HG03095 (cell line): ENCODE measurements around the gene IL1F10.
"Not testable (repeated sequence)": the region's sequence is repeated elsewhere in the genome, so short reads cannot be mapped to it uniquely, and the experiment has no call there.

Source experiments
- ATAC-seq: cut with Tn5 transposase; IDR thresholded peaks from one replicate; pipeline ENCODE4 v1.9.1; 2021; ENCODE audit warnings: moderate library complexity; ENCODE audit not compliant: unreplicated experiment

The IL1F10 gene

GRCh38 chr2:113080134-113080533, 12.4 kb downstream of the IL1F10 start:
- no peak for ATAC-seq

GRCh38 chr2:113081488-113082210, 13.9 kb downstream of the IL1F10 start:
- ATAC-seq, result no peak

GRCh38 chr2:113083296-113083695, 15.5 kb downstream of the IL1F10 start:
- no peak for ATAC-seq

DNA sequence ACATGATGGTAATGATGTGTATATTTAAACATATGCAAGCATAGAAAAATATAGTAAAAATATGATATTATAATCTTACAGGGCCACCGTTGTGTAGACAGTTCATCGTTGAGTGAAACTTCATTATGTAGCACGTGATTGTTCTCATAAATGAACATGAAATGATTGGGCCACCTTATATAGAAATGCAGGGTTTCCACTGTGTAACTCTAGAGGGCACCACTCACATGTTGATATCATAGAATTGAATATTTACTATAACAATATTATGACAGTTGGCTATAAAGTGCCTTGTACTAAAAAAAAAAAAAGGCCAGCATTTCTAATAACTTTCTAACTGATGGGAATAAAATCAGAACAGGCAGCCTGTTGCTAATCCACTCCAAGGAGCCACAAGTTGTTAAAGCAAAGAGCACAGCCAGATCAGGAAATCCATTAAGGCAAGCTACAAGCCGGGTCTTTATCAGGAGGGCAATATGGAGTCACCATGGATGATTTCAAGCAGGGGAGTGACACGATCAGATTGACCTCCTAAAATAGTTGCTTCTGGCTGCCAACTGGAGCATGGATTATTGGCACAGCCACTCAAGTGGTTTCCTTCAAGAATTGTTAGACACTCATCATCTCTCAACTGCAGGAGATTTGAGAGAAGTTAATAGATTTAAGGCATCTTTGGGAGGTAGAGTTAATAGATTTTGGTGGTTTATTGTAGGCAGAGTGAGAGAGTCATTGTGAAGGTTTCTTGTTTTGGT, 16.7 kb downstream of the IL1F10 start:
- ATAC-seq, result no peak

- no peak for ATAC-seq
These were observed 17.8 kb downstream of the IL1F10 start for GRCh38 chr2:113085542-113085941.

DNA sequence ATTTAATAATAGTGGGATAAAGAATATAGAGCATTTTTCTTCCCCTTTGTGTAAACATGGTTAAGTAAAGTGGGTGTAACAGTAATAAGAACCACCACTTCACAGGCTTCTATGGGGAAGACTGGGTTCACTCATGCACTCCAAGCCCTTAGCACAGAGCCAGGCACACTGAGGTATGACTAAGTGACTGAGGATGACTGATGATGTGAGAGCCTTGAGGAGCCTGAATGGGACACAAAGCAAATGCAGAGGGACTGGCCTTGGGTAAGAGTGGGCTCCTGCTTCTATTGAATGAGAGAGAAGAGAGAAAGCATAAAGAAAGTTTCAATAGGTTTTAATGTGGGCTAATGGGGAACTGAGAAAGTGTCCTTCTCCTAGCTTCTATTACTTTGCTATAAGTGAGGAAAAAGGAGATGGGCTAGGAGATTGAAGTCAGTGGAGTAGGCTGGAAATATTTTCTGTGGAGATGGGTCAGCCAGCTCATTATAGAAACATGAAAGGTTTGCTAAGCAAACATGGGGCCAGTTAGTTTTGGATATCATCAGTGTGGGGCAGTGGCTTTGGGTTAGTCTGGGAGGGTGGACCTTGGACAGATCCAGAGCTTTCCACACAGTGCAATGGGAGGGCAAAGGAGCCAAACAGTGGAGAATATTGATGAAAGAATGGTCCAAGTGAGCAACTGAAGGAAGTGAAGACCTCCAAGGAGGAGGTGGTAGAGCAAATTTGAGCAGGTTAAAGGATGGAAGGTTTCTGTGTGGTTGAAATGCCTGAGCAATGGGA, 20.6 kb downstream of the IL1F10 start:
- no peak for ATAC-seq

DNA sequence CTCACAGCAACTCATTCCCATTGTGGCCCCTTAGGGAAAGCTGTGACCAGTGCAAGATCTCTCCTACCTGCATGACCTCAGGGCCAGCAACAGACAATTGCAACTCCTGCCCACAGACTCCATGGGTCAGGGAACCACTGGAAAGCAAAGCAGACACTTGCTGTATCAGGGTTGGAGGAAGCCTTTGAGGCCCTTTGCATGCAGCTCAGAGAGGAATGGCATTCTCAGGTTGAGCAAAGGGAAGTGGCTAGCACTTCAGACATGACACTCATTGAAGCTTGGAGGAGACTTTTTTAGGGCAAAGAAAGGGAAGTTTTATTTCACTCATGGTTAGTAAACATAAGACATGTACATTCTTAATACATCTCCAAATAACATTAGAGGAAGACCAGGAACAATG, 22.1 kb downstream of the IL1F10 start:
- no peak for ATAC-seq

DNA sequence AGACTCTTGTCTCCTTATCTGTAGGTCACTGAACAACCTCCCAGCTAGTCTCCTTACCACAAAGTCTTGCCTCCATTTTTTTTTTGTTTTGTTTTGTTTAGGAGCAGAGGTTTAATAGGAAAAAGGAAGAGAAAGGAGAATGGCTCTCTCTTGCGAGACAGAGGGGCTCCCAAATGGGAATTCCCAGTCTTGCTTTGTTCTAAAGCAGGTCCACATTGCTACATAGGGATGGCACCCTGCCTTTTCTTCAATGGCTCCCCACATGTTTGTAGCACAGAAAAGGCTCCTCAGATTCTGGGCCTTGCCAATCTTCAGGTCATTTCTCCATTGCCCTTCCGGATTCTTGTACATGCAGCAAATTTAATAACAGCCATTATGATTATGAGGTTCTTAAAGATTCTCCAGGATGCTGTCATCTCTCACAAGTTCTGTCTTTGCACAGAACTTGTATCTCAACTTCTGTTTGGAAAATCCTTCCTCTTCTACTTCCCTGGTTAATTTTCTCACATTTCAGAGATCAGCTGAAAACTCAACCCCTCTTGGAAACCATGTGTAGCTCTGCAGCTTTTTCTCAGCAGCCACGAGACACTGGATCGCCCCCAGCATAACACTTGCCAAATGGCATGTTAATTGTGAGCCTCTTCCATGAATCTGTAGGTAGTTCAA, 23.6 kb downstream of the IL1F10 start:
- no peak for ATAC-seq

DNA sequence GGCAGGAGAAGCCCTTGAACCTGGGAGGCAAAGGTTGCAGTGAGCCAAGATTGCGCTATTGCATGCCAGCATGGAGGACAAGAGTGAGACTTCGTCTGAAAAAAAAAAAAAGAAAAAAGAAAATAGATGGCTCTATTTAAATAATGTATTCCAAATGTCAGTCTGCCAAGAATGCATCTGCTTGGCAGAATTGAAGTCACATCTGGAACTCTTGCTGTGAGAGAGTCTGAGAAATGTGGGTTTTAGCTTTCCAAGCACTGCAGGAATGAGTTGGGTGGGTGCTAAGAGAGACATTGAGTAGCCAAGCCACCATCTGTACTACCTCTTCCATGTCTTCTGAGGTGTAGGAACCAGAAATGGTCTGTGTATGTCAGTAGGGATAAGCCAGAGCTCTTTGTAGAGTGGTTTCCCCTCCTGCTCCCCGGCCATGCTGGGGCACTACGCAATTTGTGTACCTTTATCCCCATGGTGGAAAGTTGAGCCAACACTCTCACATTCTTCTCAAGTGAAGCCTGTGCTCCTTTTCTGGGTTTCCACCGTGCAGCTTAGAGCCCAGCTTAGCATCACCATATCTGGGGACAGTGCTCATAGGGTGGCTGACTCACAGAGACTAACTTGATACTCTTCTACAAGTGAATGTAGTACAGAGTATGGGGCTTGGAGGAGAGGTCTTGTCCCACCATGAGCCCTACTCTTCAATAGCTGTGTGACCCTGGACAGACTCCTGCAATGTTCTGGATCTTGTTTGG, 25.3 kb downstream of the IL1F10 start:
- ATAC-seq, result no peak

DNA sequence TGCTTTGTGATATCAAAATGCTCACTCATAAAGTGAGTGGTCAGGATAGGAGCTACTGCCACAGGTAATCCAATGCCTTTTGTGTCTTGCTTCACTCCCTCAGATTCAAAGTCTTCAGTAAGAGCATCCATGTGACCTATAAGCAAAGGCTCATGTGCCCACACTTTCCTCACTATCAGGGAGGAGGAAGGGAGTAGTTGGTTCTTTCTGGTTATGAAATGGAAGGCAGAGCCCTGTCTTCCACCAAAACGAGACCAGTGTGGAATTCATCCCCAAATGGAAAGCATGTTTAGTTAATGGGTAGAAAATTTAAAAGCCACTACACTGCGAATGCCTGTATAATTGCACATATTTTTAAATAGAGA, 25.8 kb downstream of the IL1F10 start:
- no peak for ATAC-seq

DNA sequence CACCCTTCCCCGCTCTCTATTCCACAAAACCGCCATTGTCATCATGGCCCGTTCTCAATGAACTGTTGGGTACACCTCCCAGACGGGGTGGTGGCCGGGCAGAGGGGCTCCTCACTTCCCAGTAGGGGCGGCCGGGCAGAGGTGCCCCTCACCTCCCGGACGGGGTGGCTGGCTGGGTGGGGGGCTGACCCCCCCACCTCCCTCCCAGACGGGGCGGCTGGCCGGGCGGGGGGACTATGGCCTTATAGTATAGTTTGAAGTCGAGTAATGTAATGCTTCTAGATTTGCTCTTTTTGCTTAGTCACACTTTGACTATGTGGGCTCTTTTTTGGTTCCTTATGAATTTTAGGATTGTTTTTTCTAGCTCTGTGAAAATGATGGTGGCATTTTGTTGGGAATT, 28.5 kb downstream of the IL1F10 start:
- not testable (repeated sequence) for ATAC-seq

DNA sequence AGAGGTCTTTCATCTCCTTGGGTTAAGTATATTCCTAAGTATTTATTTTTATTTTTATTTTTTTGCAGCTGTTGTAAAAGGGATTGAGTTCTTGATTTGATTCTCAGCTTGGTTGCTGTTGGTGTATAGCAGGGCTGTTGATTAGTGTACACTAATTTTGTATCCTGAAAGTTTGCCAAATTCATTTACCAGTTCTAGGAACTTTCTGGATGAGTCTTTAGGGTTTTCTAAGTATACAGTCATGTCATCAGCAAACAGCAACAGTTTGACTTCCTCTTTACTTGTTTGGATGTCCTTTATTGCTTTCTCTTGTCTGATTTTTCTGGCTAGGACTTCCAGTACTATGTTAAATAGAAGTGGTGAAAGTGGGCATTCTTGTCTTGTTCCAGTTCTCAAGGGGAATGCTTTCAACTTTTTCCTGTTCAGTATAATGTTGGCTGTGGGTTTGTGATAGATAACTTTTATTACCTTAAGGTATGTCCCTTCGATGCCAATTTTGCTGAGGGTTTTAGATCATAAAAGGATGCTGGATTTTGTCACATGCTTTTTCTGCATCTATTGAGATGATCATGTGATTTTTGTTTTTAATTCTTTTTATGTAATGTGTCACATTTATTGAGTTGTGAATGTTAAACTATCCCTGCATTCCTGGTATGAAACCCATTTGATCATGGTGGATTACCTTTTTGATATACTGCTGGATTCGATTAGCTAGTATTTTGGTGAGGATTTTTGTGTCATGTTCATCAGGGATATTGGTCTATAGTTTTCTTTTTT, 29.3 kb downstream of the IL1F10 start:
- not testable (repeated sequence) for ATAC-seq

- ATAC-seq, result no peak
These were observed 30.3 kb downstream of the IL1F10 start for GRCh38 chr2:113098041-113098440.

GRCh38 chr2:113098532-113098931, 30.8 kb downstream of the IL1F10 start:
- no peak for ATAC-seq

DNA sequence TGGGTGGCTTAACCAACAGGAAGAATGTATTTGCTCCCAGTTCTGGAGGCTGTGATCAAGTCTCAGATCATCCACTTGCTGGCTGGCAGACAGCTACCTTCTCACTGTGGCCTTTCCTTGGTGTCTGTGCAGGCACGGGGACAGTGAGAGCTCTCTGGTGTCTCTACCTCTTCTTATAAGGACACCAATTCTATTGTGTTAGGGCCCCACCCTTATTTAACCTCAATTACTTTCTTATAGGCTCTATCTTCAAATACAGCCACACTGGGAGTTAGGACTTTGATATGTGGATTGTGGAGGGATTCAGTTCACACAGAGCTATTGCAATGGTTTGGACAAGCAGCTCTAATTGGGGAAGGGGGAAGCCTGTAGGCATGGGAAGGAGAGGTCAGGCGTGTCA, 34.4 kb downstream of the IL1F10 start:
- ATAC-seq, result no peak

DNA sequence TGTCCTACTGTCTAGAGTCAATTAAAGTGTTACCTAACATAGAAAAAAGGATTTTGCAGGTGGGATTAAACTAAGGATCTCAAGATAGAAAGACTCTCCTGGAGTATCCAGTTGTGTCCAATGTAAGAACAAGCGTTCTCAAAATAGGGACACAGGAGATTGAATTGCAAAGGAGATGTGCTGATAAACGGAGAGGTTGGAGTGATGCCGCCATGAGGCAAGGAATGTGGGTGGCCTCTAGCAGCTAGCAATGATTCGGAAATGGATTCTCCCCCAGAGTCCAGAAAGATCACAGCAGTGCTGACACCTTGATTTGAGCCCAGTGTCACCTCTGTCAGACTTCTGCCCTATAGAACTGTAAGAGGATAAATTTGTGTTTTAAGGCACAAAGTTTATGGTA, 35.5 kb downstream of the IL1F10 start:
- ATAC-seq, result no peak

- no peak for ATAC-seq
These were observed 36.4 kb downstream of the IL1F10 start for GRCh38 chr2:113104054-113104611.

GRCh38 chr2:113105047-113105785, 37.4 kb downstream of the IL1F10 start:
- ATAC-seq, result no peak

GRCh38 chr2:113111121-113111520, 43.4 kb downstream of the IL1F10 start:
- ATAC-seq, result no peak
